ENCODE measurements around the gene NHERF1.

NHERF1 gene

DNA sequence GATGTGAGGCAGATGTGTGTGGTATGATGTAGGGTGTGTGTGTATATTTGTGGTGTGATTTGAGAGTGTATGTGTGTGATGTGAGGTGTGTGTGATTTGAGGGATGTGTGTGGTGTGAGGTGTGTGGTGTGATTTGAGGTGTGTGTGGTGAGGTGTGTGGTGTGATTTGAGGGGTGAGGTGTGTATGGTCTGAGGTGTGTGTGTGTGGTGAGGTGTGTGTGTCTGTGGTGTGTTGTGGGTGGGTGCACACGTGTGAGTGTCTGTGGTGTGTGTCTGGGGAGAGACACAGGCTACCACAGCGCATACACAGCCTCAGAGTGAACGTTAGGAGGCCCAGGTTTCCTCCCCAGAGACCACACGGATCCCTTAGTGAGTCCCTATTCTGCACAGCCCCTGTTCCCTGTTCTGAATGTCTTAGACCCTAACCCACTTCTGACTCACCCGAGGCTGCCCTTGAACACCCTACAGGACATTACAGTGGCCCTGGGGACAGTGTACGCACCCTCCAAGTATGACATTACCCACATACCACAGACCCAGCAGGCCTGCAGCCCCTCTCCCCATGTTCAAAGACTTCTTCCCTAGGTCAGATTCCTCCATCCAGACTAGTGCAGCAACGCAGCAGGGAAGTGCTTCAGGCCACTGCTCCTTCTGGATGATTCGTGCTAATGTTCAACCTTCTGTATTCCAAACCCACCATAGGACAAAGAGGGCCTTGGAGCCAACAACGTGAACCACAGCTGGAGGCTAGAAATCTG lies 14.9 kb upstream of the NHERF1 start:
- DNase-seq: no peak

DNA sequence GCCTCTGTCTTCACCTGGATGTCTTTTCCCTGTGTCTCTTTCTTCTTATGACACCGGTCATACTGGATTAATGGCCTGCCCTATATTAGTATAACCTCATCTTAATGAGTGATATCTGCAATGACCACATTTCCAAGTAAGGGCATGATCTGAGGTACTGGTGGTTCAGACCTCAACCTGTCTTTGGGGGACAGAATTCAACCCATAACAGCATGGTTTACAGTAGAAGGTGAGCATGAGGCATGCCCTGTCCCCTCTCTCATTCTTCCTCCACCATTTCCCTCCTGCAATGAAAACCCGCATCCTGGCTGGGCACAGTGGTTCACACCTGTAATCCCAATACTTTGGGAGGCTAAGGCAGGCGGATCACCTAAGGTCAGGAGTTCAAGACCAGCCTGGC lies 14.2 kb upstream of the NHERF1 start:
- no peak for DNase-seq

DNA sequence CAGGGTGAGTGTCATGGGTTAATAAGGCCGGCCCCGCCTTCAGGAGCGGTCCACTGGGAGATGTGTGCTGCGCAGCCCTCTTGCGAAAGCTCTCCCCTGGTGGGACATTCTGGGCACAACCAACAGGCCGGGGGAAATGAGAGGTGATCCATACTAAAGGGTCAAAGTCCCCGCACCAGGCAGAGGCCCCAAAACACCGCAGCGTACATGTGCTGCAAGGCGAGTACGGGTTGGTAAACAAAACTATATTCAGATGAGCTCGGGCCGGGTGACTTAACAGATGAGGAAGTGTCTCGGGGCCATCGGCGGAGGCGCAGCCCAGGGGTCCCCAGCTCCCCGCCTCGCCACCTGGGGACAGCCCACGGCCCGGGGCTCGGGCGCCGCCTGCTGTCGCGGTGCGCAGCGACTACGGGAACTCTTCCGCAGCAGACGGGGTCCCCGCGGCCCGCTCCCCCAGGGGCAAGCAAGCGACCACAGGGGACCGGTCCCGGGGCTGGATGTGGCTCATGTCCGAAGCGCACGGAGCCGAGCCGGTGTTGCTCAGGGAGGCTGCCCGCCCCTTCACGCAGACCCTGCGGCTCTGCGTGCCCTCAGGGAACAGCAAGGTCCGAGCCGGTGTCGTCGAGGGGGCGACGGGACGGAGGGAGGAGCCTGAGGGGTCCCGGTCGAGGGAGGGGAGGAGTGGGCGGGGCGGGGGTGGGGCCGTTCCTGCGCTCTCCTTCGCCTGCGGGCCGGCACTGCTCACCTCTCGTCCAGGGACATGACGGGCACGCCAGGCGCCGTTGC lies 11.7 kb upstream of the NHERF1 start, which contains the start of gene RAB37:
RAB37 (plus strand) TSS at position 744 of the 786 bp plus-strand sequence; CDS start at position 761, 17 bp downstream.
- DNase-seq: peak; percentile 63

DNA sequence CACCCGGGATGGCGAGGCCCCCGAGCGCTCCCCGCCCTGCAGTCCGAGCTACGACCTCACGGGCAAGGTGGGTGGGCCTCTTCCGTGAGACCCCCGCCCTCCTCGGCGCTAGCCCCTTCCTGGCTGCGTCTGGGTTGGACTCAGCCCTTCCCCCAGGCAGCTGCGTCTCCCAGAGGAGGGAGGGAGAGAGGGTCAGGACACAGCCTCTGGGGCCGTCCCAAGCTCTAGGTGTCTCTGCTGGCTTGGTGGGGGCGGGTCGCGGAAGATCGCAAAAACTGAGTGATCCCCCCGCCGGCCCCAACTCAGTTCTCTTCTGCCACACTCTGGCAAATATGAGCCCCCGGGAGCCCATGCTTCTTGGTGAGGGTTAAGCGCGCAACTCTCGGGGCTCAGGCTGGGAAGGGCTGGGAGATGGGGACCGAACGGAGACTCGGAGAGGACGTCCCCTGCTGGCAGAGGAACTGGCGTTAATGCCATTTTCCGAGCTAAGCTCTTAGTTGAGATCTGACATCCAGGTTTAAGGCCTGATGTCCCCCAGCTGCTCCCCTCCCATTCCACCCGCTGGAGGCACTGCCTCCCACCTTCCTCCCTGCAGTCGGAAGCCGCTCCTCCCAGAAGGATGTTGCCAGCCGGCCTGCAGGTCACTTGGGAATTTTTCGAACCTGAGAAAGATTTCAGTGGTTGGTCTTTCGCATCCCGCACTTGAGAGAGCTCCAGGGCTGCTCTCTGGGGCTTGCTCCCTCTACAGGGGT lies 11.0 kb upstream of the NHERF1 start:
- DNase-seq: peak; percentile 92

DNA sequence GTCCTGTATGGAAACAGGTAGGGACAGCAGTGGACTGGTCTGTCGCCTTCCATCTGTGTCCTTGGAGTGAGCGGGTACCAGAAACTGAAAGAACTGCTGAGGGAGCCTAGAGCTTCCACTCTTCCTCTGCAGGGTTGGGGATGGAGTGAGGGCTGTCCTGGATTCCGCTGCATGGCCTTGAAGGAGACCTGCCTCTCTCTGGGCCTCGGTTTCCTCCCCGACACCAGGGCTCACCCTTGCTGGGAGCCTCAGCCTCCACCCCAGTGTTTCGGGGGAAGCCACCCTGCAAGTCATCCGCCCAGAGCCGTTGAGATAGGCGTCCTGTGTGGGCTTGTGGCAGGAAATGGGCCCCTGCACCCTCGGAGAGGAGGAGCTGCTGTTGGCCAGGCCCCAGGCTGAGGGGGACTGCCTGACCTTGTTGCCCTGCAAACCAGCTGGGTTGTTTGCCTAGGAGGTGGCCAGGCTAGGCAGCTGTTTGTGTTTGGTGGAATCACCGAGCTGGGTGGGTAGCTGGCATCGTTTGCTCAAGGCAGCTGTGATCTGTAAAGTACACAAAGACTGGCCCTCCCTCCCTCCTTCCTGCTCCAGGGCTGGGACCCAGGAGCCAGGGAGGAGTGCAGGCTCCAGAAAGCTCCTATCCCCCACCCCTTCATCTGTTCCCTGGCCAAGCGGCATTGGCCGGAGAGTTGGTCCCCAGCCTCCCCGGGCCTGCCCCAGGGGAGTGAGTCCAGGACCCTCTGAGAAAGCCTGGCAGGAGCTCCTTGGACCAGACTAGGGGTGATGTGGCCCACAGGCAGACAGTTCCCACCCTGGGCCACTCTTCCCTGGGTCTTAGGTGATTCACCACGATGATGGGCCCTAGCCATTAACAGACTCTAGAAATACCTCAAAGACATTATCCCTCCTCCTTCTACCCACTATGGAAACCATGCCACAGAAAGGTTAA lies 10.1 kb upstream of the NHERF1 start:
- DNase-seq: no peak

DNA sequence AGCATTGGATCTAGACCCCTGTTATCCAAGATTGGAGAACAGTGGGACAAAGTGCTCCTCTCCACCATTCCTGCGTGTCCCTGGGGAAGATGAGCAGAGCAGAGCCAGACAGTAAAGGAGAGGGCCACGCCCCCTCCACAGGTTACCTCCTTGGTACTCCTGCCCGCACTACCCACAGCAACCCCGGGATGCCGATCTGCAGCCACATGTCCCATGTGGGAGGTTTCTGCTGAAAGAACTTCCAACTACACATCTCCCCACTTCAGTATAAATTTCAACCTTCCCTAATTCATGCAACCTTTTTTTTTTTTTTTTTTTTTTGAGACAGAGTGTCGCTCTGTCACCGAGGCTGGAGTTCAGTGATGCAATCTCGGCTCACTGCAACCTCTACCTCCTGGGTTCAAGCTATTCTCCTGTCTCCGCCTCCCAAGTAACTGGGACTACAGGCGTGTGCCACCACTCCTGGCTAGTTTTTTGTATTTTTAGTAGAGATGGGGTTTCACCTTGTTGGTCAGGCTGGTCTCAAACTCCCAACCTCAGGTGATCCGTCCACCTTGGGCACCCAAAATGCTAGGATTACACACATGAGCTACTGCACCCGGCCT lies 9.1 kb upstream of the NHERF1 start:
- DNase-seq: no peak

DNA sequence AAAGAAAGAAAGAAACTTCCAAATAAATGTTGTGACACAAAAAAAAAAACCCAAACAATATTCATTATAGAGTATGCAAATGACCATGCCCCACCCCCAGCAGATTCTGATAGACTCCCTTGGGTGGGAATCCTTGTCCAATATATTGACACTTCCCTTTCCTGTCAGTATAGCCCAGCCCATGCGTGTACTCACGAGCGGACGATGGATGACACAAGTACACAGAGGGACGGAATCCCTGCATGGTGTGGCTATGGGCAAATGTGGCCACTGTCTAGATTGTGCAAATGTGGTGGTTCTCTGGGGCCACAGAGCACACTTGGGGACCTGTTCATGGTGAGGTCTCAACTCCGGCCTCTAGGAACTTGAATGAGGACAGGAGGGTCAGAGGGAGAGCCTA lies 8.3 kb upstream of the NHERF1 start:
- no peak for DNase-seq

DNA sequence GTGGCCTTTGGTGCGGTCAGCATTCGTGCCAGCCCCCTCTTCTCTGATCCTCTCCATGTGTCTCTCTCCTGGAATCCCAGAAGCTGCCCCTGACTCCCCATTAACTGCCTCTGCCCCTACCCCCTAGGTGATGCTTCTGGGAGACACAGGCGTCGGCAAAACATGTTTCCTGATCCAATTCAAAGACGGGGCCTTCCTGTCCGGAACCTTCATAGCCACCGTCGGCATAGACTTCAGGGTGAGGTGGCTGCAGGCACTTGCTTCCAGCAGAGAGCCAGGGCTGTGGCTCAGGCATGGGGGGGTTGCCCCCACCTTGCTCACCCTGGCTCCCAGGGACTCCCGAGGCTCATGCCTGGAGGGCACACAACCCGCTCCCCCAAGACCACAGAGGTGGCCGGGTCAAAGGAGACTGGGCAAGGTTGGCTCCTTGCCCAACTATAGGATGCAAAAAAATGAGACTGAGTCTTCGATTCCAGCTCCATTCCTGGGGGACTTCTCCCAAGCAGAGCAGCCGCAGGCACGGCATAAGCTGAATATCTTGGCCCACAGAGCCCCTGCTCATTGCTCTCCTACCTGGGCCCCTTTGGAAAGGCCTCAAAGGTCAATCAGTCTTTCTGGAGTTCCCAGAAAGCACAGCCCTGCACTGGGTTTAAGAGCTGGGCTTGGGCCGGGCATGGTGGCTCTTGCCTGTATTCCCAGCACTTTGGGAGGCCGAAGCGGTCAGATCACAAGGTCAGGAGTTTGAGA lies 7.6 kb upstream of the NHERF1 start:
- no peak for DNase-seq

DNA sequence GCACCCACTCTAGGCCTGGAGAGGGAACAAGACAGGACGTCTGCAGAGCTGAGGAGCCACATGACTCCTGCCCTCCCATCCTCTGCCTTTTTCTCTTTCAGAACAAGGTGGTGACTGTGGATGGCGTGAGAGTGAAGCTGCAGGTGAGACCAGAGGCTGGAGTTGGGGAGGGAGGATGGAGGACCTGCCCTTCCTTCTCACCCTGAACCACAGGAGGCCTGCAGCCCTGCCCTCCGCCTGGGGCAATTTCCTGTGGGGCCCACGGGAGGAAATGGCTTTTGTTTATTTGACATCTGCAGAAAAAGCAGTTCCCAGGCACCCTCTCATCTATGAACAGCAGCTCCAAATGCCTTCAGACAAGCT lies 6.3 kb upstream of the NHERF1 start:
- DNase-seq: no peak

DNA sequence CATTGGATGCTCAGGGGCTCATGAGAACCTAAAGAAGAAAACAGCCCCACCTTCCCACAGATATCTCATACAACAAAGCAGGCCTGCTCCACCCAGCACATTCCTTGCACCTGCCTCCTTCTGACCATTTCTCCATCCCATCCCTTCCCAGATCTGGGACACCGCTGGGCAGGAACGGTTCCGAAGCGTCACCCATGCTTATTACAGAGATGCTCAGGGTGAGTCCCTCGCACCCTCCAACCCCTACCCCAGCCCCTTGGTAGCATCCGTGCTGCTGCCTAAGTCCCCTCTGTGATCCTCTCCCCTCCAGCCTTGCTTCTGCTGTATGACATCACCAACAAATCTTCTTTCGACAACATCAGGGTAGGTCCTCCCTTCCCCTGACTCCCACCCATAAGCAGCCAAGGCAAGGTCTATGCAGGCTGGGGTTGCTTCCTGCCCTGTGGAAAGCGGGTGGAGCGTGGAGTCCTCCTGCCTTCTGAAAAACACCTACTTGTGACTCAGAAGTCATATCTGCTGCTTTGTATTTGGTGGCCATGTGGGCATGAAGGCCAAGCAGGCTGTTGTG lies 5.4 kb upstream of the NHERF1 start:
- no peak for DNase-seq

DNA sequence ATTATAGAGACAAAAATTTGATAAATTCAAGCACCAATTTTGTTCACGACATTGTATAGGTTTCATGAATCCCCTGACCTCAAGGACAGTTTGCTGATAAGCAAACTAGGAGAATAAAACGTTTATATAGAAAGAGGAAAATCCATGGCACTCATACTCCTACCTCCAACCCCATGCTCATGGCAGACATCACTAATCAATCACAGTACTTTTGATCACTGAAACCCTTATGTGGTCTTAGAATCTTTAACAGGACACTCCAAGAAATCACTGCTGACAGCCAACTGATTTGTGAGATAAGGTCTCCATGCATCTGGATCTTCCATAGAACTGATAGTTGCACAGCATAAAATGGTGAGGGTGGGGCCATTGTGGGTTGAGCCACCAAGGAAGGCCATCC lies 4.7 kb upstream of the NHERF1 start:
- no peak for DNase-seq

DNA sequence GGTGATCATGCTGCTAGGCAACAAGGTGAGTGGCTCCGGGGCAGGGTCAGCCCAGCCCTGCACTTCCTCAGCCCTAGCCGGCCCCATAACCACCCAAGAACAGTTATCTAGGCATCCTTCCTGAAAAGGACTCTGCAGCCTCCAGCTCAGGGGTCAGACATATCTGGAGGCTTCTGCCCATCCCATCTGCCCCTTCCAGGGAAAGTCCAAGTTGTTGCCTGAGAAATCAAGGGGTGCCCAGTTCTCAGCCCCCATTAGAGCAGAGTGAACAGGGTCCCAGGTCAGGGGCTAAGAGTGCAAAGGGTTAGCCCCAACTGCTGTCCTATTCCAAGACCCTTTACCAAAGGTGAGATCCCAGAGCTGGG lies 4.1 kb upstream of the NHERF1 start:
- DNase-seq: no peak

DNA sequence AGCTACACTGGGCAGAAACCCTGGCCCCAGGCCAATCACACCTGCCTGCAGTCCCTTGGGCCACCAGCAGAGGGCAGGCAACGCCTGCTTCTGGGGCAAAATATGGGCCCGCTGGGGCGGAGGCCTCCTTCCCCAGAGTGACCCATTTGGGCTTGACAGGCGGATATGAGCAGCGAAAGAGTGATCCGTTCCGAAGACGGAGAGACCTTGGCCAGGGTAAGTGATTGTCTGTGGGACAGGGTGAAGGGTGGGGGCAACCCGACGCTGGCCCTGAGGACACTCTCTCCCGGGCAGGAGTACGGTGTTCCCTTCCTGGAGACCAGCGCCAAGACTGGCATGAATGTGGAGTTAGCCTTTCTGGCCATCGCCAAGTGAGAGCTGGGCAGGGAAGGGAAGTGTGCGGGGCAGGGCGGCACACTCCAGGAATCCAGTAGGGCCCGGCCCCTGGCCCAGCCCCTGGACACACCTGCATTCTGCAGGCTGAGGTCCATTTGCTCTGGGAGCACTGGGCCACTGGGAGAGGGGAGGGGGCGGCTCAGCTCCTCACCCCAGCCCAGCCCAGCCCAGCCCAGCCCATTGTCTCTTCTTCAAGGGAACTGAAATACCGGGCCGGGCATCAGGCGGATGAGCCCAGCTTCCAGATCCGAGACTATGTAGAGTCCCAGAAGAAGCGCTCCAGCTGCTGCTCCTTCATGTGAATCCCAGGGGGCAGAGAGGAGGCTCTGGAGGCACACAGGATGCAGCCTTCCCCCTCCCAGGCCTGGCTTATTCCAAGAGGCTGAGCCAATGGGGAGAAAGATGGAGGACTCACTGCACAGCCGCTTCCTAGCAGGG lies 3.5 kb upstream of the NHERF1 start:
- peak; percentile 80 for DNase-seq

DNA sequence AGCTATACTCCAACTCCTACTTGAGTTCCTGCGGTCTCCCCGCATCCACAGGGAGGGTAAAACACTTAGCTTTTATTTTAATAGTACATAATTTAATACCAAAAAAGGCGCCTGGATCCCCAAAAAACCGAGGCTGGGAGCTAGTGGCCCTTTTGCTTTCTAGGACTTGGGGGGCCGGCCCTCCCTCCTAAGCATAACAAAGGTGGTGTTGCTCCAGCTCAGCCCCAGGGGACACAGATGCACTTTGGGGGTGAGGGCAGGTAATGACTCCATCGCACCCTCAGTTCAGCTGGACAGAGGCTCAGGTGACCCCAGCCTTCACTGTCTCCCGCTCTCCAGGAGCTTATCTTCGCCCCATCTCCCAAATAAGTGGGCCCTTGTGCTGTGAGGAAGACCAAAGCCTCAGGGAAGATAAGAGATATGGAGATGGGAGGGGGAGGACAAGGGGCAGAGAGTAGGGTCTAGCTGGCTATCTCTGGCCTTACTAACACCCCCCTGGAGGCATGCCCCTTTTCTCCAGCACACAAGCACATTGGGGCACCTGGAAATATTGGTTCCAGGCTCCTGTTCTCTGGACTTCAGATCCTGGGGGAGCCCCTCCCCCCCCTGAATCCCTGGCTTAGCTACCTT lies 2.8 kb upstream of the NHERF1 start:
- no peak for DNase-seq

DNA sequence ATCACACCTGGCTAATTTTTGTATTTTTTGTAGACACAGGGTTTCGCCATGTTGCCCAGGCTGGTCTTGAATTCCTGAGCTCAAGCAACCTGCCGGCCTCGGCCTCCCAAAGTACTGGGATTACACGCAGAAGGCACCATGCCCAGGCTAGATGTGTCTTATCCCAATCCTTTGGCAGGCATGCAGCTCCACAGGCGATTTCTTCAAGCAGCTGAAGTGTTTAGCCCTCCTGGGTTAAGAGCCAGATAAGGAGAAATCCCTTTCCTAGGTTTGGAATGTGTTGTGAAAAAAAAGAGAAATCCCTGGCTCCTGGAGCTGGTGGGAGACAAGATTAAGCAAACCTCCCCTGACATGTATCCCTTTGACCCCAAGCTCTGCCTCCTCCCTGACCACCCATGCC lies 2.1 kb upstream of the NHERF1 start:
- no peak for DNase-seq

DNA sequence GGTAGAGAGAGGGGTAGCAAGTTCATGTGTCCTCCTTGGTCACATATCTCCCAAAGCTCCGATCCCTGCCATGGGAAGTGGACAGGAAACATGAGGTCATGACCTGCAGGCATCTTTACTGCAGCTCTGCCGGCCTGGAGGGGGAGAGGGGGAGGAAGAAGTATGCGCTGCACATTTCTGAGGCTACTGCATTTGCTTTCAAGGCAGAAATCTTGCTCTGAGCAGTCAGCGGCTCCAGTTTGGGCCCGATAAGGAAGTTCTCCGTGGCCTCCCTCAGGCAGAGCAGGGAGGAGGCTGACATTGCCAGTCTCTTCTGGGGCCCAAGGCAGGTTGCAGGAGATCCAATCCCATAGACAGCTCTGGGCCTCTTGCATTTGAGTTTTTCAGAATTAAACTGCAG lies 1.5 kb upstream of the NHERF1 start:
- no peak for DNase-seq

DNA sequence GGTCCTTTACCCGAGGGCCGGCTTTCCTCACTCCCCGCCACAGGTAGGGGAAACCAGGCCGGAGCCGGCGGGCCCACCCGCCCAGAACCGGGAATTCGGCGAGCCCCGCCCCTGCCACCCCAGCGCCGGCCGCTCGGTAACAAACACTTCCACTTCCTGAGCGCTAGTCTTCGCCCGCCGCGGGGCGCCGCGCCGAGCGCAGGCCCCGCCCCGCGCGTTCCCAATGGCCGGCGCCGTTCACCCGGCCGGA lies 224 bp upstream of the NHERF1 start:
- DNase-seq: no peak

DNA sequence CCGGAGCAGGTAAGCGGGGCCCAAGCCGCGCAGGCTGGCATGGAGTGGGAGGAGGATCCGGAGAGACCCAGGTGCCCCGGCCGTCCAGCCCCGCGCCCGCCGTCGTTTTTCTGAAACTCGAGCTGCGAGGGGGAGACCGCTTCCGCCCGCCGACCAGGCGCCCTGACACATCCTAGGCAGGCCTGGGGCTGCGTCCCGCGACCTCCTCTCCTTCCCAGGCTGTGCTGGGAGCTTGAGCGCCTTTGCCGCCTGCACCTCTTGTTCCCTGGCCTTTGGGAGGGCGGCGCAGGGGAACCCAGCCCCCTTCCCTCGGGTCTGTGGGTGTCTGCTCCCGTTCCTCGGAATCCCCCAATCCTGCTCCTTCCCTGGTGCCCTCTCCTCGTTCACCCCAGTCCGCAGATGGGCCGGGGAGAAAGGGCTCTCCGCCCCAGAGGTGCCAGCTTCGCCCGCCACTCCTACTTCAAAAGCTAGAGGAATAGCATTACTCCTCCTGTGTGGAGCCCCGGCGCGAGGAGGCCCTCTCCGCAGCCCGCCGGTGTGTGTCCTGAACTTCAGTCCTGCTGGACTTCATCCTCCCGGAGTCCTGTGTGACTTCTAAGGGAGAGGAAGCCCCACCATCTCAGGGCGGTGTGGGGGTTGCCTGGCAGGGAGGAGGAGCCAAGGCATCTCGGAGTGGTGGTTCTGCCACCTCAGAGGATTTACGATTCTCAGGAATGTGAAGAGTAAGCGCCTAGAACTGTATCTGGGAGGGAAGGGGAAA lies 1.0 kb downstream of the NHERF1 start:
- peak; percentile 43 for DNase-seq

DNA sequence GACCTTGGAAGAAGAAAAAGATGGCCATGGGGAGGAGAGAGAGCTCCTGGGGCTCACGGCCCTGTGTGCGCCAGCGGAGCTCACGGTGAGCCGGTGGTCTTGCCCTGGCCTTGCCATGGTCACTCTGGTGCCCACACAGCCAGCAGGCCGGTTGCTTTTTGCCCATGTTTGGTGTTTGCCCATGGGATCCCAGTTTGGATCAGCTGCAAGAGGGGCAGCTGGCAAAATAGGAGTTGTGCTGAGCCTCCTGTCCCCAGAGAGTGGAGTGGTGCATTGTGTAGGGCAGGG lies 1.6 kb downstream of the NHERF1 start:
- no peak for DNase-seq

All from NCI-H82 (cell line).